Kidney glomerular epithelial cell (primary cell): ENCODE measurements around the gene LINC01488.
A peak's percentile ranks its signal among the peaks of the same experiment; 100 is the strongest.

Source experiments
- DNase-seq: peaks from one replicate; lab custom pipeline; 2025; lab: John Stamatoyannopoulos, UW

The LINC01488 gene

DNA sequence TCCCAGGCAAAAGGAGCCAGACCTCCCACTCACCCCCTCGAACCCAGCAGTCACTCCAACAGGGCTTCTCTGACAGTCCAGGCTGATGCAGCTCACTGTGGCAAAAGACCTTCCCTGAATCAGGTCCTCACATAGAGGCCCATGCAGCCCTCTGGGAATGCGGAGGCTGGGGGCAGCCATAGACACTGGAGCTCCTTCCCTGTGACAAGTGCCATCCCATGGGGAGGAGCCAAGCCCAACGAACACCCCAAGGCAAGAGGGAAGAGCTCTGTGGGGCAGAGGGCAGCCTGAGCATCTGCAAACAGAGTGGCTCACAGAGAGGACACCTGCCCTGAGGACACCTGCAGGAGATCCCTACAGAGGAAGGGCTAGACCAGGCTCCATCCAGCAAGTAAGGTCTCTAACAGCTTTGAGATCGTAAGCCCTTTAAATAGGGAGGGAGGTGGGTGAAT lies at the start of gene LINC01488:
LINC01488 (plus strand) TSS at position 271 of the 452 bp plus-strand sequence.
- DNase-seq = no peak

DNA sequence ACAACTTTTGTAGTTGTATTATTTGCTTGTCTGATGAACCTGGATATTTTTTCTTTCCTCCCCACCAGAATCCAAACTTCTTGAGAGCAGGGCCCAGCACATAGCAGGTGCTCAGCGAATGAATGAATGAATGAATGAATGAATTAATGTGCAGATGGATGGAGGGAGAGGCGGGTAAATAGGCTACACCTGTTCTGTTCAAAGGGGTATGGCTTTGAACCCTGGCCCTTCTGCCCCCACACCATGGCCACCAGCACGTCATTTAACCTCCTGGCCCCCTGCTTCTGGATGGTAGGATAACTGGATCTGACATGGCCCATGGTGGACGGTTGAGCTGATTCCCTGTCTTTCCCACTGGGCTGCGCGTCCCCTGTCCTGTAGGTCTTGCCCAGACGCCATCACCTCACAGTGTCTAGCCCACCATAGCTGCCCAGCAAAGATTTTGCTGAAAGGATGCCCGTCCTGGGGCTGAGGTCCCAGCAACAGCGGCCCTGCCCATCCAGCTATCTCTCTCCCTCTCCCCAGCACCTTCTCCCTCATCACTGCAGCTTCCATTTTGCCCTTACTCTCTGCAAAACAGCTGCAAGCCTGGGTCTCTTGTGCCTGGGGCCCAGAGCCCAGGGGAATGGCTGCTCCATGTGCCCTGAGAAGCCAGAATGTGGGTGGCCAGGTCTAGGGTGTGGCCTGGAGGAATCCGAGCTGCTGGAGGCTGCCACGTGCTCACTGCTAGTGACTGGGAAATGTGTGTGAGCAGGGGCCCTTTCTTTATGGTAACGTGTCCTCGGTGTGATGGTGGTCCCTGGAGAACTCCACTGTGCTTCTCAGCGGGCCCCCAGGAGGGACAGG lies 49.3 kb upstream of the LINC01488 start:
- no peak for DNase-seq

DNA sequence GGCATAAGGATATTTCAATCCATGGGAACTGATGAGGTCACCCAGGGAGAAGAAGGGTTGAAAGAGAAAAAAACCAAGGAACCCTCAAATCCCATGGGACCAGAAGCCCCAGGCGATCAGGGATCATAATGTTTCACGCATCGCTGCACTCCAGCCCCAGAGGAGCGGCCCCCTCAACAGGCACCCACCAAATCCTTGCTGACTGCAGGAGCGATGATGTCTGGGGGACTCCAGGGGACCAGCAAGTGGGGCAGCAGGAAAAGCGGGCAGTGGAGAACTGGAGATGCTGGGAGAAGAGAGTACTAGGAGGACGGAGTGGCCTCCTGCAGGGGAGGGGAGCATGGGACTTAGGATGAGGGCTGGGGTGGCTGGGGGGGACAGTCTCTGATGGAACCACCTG lies 47.7 kb upstream of the LINC01488 start:
- DNase-seq = no peak

DNA sequence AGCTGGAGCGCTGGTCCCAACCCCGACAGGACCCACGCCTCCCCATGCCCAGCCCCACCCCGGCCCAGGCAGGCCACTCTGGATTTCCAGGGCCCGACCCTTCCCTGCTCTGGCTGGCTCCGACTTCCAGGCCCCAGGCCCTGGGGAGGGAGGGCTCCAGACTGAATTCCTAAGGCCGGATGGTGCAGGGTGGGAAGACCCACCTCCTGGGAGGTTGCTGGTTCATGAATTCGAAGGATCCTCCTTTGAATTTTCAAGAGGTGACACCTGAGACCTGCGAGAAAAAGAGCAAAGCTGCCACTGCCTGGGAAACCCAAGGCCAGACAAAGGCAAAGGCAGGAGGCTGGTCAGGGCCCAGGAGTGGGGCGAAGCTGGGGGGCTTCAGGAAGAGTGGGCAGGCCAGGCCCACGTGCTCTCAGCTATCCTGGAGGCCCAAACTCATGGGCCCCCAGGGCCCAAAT lies 47.0 kb upstream of the LINC01488 start:
- DNase-seq = no peak

DNA sequence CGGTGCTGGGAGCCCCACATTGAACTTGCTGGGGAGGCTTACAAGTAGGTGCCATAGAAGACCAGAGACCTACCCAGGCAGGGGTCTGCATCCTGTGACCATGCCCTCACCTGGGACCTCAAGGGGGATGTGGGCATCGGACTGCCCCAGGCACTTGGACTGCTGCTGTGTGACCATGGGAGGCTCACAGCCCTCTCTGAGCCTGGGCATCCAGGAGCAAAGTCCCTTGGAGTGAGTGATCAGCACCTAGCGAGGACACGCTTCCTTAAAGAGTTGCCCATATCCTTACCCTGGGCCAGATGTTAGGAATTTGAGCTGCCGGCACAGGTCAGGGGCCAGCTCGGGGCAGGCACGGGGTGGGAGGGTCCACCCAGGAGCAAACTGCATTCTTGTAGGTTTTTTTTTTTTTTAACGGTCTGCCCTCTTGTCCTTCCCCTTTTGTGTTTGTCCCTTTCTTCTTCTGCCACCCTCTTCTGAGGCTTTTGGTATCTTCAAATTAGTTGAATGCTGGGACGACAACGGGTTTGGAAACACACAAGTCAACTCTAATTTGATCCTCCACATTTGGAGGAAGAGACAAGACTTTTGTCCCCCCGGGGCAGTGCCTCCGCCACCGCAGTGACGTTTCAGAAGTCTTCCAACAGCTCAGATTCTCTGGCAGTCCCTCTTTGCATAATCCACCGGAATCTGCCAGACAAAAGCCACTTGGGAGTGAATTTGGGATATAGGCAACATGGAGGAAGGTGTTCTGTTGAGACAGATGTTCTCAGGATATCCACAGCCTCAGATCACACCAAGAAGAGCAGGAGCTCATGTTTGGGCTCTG lies 46.1 kb upstream of the LINC01488 start:
- no peak for DNase-seq

DNA sequence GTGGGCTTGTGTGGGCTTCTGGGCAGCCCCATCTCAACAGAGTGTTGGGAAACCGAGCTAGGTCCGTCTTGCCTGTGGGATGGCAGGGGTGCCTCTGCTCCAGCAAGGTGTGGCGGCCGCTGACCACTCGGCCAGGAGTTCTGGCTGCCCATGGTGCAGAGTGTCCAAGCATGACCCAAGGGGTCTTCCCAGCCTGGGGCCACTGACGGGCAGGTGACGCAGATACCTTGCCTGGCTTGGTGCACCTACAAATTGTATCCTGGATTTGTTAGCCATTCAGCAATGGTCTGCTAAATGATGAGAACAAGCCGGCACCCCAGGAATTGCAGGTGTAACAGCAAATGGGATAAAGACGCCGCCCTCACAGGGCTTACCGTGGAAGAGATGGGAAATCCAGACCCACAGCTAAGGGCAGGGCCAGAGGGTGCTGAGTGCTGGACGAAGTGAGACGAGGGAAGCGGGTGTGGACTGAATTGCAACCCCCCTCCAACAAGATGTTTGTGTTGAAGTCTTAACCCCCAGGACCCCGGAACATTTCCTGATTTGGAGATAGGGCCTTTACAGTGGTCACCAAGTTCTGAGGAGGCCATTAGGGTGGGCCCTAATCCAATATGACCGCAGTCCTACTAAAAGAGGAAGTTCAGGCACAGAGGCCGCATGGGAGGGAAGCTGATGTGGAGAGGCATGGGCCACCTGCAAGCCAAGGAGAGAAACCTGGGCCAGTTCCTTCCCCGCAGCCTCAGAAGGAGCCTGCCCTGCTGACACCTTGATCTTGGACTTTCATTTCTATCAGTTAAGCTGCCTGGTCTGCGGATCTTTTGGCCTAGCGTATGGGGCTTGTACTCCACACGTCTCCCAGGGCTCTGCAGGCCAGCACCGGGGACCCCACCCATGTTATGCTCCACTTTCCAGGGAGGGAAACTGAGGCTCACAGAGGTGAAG lies 45.2 kb upstream of the LINC01488 start:
- no peak for DNase-seq

DNA sequence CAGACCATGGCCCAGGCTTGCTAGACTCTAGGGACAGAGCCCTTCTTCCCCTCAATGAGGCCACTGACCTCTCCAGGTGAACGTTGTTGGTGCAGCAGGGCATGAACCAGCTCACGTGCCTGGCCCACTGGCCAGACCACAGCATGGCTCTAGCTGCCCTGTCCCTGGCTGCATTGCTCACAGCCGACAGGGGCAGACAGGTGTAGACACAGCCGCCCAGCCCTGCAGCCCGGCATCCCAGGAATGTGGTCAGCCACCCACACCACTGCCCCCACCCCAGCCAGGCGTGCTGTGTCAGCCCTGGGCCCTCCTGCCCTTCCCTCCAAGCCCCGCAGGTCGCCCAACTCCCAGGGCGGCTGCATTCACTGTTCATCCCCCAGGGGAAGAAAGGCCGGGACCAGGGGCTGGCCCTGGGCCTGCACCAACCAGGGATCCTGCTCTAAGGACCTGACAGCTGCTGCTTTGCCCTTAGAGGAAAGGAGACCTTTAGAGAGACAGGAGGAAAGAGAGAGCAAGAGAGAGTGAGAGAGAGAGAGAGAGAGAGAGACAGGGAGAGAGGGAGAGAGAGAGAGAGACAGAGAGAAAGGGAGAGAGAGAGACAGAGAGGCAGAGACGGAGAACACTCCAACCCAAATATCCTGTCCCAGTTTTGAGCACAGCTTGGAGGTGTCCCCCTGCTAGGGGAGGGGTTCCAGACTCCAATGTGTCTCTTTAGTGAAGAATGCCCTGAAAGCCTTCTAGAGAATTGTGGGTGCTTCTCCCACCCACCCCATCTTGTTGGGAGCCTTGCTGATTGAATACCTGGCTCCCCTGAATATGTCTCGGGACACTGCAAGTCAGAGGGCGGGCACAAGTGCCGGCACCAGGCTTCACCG lies 44.2 kb upstream of the LINC01488 start:
- DNase-seq = peak; percentile 67

GRCh38 chr11:69437876-69438205 lies 43.6 kb upstream of the LINC01488 start:
- no peak for DNase-seq

DNA sequence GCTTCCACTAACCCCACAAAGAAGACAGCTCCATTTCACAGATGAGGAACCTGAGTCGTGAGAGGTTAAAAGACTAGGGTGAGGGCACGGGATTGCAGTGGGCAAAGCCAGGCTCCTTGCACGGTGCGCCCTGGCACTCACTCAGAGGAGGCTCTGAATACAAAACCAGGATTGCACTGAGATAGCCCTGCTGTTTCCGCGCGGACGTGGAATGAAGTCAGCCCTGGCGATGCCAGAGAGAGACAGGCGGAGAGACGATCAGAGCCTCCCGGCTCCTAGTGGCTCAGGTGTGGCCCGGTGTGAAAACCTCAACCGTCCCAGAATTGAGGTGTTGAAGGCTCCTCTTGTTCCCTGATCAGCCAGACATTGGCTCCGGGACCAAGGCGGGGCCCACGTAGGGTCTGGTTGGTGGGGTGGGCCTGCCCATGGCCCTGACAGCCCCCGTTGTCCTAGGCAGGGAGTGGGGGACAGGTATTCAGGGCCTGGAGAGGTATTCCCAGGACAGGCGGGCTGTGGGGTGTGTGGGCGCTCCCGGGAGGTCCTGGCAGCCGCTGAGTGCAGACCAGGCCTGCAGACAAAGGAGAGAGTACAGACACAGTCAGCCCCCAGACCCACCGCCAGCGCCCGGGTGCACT lies 43.1 kb upstream of the LINC01488 start:
- DNase-seq = no peak

DNA sequence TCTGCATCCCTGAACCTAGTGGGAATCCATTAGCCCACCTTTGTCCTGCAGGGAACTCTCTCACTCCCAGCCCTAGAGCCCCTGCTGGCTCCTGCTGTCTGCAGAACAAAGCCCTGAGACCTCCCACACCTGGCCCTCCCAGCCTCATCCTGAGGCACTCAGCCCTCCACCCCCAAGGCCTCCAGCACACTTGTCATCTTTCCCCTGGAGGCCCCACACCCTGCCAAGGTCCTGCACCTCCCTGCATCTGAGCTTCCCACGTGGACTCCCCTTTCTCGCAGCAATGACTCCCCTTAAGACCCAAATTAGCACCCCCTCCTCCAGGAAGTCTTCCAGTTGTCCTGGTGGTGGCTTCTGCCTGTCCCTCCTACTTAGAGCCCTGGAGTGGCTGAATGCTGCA lies 42.3 kb upstream of the LINC01488 start:
- no peak for DNase-seq

GRCh38 chr11:69439651-69440464 lies 41.6 kb upstream of the LINC01488 start:
- no peak for DNase-seq

- DNase-seq = no peak
These were observed 40.6 kb upstream of the LINC01488 start for GRCh38 chr11:69440876-69441275.

DNA sequence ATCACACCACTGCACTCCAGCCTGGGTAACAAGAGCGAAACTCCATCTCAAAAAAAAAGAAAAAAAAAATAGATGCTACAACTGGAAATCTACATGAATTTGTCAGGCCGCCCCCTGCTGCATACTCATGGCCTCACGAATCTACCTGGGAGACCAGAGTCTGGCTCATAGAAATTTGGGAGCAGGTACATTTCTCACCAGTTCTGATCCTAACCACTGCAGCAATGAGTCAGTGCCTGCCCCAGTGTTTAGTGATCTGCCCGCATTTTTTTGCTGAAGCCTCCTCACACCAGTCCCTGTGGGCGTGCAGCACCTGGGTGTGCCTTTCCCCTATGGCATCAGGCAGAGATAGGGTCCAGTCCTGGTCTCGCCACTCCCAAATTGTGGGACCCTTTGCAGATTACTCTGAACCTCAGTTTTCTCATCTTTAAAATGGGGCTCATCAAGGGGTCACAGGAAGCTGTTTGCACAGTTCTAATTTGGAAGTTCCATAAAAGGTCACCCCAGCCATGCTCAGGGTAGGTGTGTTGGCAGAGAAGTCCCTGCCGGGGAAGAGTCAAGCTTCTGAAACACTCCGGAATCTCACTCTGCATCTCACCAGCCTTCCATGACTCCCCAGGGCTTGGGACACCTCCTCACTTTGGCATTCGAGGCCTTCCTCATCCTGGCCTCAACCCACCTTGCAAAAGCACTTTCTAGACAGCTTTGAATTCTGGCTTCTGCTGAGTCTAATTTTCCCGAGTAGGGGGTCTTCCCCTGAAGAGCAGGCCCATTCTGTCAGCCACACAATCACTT lies 39.3 kb upstream of the LINC01488 start:
- DNase-seq = no peak

GRCh38 chr11:69442807-69443137 lies 38.7 kb upstream of the LINC01488 start:
- no peak for DNase-seq

- peak; percentile 85 for DNase-seq
These were observed 38.1 kb upstream of the LINC01488 start for GRCh38 chr11:69443138-69443967.

- no peak for DNase-seq
These were observed 37.5 kb upstream of the LINC01488 start for GRCh38 chr11:69443968-69444364.

GRCh38 chr11:69444381-69445130 lies 36.9 kb upstream of the LINC01488 start:
- DNase-seq = peak; percentile 62
